HG02973 (cell line): ENCODE measurements around the gene EGFLAM.
A peak's percentile ranks its signal among the peaks of the same experiment; 100 is the strongest.

ENCODE experiments used
- ATAC-seq: cut with Tn5 transposase; IDR thresholded peaks from one replicate; pipeline ENCODE4 v1.9.1; 2021; ENCODE audit warnings: moderate library complexity; ENCODE audit not compliant: unreplicated experiment

EGFLAM gene

DNA sequence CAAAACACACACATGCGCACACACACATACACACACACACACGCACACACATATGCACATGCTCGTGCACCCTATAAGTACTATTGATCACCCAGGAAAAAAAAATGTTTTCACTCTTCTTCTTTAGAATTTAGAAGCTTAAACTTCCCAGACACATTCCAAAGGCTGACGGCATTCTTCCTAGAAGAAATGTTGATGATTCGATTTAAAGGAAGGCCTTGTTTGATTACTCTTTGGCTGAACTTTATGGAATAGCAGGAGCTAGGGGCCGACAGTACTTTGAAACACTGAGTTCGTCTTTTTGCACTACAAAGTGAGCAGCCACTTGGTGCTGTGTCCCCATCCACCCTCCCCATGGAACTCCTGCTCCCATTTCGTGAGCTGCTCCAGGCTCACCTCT lies 113.2 kb downstream of the EGFLAM start:
- no peak for ATAC-seq

DNA sequence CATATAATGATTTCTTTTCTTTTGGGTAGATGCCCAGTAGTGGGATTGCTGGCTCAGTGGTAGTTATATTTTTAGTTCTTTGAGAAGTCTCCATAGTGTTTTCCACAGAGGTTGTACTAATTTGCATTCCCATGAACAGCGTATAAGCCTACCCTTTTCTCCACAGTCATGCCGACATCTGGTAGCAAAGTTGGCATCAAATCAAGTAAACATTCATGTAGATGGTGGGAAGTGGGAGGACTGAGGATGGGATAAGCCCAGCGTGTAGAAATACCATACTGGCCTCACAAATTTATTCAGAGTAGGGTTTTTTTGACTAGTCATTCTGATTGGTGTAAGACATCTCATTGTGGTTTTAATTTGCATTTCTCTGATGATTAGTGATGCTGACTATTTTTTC lies 115.4 kb downstream of the EGFLAM start:
- ATAC-seq: no peak

DNA sequence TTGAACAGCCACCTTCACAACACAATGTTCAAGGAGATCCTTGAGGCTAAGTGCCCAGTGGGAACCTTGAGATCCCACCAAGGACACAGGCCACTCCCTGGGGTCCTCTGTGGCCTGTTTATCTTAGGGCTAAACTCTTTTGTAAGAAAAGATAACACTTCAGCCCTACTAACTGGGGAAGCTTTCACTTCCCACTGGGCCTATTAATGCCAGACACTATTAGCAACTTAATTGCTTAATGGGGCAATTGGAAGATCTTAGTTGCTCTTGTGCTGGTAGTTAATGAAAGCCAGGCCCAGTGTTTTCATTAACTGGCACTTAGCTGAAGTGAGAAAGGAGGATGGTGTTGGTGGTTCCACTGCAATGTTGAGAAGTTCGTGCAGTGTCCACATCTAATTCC lies 117.1 kb downstream of the EGFLAM start:
- ATAC-seq: no peak

DNA sequence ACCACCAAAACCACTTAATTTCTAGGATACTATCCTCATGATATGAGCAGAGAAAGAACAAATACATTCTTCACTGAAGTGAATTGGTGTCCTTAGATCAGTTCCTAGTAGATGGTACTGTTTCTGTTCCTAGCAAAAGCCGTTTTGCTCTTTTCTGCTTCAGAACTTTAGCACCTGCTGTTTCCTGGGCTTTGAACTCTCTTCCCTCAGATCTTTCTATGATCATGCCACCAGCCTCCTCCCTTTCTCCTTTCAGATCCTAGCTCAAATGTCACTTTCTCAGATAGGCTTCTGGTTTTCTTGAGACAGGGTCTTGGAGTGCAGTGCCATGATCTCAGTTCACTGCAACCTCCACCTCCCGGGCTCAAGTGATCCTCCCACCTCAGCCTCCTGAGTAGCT lies 118.0 kb downstream of the EGFLAM start:
- ATAC-seq: no peak

DNA sequence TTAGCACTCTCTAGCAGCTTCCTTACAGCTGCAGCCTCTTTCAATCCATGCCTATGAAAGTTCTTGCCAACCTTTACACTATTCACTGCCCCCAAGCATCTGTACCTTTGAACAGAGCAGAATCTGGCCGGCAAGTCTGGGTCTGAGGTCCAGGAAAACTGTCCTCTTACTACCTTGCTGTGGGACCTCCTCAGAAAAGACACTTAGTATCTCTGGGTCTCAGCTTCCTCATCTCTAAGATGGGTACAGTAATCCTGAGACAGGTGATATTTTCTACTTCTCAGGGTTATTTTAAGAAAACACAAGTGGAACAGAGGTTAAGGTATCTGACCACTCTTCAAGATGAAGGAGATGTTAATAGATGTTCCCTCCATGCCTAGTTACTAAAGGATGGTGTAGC lies 120.2 kb downstream of the EGFLAM start:
- ATAC-seq: no peak

DNA sequence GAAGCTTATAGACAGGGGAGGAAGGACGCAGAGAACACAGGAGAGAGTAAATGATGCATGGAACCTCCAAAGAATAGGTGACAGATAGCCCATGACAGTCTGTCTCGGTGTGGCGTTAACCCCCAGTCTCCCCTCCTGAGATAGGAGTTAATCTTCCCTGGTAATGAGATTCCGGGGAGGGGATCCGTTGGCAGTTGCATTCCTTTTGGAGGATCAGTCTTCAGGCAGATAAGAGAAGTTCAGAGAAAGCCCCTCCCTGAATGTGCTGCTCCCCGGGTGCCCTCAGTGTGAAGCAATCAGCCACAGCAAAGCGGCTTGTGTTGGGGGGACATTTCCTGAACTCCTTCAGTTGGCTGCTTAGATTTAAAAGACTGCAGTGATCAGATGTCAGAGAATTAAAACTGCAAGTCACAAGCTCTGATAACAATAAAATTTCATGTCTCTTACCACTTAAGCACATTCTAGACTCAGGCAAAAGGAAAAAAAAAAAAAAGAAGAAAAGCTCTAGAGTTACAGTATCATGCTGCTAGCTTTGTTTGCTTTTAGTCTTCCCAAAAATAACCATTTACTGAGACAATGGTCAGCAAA lies 121.1 kb downstream of the EGFLAM start:
- ATAC-seq: no peak

DNA sequence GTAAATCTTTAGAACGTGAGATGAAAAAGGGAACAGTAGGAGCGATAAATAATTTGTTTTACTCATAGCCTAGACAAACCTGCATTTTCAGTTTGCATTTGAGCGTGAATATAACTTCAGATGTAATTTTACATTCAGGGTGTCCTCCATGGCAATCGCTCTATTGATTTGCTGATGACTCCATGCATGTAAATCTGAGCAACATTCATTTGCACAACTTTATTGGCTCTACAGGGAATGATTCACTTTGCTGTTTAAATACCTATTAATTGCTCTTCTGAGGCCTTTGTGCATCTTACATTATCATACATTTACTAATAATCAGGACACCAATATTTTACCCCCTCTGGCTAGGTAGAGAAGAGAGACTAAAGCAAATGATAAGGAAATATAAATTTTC lies 122.2 kb downstream of the EGFLAM start:
- no peak for ATAC-seq

DNA sequence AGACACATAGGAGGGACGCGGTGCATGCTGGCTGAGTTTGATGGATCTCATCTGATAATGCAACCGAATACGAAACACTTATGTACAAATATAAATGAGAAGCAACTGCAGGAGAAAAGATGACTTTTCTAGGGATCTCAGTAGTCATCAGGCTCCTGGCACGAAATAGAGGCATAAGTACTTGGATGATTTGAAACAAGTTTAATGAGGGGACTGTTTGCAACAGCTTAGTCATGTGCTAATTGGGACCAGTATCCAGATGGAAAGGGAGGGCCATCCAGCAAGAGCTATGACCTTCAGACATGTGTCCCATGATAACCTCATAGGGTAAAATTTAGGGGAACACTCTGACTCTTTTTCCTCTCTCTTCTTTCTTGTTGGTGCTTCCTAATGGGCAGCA lies 123.0 kb downstream of the EGFLAM start:
- ATAC-seq: no peak

DNA sequence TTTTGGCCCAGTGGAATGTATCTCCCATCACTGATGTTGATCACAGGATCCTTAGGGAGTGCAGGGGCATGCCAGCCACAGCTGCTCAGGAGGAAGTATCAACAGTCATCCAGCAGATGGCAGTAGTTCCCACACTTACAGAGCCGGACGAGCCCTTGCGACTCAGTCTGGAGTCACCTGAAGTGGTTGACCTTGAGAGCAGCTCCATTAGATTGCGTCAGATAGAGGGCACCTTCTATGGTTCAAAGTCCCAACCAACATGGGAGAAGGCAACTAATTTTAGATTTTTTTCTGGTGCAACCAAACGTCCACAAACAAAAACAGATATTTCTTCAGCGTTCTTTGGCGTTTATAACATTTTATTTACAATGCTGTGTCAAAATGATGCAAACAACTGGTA lies 124.5 kb downstream of the EGFLAM start:
- ATAC-seq: peak; percentile 97

DNA sequence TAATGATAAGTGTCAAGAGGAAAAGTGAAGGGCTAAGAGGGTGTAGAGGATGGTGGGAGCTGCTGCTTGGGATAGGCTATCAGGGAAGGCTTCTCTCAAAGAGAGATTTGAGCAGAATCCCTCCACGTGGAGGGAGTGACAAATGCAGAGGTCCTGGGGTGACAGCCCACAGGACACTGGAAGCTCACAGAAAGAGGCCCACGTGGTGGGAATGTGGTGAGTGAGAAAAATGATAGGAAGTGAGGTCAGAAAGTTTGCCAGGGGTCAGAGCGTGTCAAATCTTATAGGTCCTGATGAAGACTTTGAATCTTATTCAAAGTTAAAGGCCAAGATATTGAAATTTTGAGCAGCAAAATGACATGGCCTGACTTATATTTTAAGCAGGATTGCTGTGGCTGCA lies 125.3 kb downstream of the EGFLAM start:
- ATAC-seq: no peak

DNA sequence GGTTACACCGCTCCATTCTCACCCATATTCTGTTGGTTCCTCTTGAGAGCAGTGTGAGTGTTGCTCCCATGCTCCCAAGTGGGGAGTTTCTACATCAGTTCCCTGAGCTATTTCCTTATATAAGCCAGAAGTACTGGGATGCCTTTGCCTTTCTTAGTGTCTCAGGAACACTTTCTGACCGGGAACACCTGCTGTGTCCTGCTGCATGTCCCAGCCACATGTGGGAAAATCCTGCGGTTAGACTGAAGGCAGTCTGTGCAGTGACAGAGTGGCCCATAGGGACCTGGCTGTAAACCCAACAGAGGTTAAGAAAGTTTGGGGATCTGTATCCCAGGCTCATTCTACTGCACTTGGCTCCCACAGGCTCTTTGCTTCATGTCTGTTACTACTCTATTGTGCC lies 126.0 kb downstream of the EGFLAM start:
- no peak for ATAC-seq

DNA sequence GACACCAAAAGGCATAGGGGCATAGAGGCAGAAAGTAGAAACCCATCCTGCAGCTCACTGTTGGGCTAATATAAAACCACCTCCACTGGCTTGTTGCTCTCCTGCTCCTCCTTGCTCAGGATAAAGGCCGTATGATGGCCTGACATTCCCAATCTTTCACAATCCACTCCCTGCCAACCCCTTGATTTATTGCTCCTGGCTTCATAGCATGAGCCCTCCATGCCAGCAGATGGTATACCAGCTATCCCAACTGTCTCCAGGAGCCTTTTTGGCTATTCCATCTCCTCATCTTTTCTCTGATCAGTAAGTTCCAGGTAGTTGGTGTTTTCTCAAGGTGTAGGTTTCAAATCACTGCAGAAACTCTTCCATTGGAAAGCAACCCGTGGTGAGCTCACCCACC lies 128.8 kb downstream of the EGFLAM start:
- no peak for ATAC-seq

DNA sequence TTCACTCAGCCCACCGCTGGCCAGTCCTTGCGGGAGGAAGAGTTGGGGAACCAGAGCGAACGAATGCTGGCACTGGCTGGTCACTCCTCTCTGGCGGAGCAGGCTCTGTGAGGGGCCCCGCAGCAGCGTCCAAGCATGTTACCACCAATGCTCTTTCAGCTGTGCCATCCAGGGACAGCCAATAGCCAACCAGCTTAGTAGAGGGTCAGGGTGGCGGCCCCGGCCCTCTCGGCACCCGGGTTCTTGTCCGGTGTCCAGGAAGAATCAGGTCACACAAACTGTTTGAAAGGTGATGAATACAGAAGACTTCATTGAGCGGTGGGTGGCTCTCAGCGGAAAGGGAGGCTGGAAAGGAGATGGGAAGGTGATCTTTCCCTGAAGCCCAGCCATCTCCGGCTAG lies 135.3 kb downstream of the EGFLAM start:
- ATAC-seq: no peak

DNA sequence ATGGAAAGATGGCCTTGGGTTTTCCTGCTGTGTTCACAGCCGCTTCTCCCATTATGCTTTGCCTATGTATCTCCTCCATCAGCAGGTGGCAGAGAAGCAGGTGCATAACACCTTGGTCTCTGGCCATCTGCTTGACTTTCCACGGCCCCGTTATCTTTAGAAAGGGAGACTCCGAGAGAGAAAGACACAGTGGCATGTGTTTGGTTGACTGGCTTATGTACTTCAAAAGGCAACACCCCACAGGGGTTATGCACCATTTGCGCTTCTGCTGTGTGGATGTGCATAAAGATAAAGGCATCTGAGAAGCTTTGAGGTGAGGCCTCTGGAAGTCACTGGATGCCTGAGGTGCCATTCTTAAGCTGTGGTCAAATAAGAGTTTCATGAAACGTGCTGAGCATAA lies 138.4 kb downstream of the EGFLAM start:
- no peak for ATAC-seq

DNA sequence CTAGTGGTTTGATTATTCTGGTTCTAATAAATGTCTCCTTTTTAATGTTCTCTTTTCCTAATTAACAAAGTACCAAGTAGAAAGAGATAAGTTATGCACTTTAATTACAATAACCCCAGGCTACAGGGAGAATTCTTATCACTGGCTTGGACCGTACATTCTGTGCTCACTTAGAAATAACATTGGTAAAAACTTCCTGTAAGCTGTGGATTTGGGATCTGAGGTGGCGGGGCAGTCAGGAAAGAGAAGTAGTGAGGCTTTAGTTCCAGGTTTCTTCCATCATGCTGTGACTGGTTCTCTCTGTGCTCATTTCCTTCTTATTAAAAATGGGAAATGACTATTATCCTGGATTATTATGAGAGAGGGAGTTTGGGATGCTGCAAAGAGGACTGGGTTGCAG lies 142.0 kb downstream of the EGFLAM start:
- no peak for ATAC-seq

DNA sequence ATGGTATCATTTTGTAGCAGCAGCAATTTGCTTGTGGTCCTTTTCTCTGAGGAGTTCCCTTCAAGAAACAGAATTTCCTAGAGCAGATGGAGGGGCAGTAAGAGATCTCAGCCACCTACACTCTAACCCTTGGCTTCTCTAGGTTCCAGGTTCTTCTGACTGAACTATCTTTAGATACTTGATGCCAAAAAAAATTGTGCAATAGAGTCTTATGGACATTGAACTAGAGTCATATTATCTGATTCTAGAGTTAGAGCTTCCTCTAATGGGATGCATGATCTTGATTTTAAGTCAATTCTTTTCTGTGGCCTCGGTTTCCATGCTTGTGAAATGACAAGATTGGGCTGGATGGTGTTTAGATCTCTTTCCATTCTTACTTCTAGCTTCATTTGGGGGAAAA lies 142.8 kb downstream of the EGFLAM start:
- ATAC-seq: no peak

DNA sequence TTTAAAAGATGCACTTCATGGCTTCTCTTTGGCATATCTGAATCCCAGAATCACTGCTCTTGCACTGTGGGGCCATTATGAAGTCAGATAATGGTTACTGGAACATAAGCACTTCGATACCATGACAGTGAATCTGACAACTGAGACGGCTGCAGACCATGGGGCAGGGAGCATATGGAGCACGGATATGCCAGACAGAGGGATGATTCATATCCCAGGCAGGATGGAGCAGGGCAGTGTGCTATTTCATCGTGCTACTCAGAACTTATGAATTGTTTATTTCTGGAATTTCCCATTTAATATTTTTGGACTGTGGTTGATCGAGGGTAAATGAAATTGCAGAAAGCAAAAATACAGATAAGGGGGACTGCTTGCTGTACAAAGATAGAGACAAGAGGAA lies 145.0 kb downstream of the EGFLAM start:
- no peak for ATAC-seq

DNA sequence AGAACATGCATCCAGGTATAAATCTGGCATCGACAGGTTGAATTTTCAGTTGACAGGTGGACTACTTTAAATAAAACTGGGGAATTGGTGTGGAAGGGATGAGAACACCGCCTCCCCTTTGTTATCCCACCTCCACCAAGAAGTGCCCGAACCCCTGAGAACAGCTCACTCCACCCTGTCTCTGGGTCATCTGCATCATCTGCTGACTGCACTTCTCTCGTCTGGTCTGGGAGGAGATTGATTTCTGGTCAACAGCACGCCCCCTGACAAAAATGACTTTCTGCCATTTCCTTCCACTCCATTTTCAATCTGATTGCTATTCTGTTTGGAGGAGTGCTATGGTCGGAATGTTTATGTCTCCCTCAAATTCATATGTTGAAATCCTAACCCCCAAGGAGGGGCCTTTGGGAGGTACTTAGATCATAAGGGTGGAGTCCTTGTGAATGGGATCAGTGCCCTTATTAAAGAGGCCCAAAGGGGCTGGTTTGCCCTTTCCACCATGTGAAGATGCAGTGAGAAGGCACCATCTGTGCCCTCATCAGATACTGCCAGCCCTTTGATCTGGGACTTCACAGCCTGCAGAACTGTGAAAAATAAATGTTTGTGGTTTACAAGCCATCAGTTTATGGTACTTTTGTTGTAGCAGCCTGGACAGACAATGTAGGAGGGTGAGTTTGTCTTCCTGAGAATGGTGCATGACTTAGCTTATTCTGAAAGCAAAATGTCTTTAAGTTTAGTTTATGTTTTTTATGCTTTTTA lies 145.7 kb downstream of the EGFLAM start:
- ATAC-seq: no peak

DNA sequence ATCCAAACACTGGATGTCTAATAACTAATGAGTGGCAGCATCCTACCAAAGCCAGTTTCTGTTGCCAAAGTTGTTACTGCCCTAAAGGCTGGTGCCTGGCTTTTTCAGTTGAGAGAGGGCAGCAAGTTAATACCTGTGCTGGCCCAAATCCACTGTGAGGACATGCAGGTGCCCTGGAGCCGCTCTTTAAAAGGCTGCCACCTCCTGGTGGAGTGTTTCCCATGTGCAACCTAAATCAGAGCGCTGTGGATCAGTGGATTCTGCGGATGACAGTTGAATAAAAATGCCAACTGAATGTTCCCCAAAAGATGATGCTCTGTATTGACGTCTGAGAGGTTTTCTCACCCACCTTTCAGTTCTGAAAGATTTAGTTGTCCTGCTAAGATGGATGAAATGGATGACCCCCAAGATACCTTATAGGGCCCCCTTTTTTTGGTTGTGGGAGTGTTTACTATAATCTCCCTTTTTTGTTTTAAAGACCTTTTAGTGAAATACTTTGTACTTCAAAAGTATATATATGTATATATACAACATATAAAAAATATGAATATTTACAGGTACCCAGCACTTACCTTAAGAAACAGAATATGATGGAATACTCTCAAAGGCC lies 146.4 kb downstream of the EGFLAM start:
- no peak for ATAC-seq

DNA sequence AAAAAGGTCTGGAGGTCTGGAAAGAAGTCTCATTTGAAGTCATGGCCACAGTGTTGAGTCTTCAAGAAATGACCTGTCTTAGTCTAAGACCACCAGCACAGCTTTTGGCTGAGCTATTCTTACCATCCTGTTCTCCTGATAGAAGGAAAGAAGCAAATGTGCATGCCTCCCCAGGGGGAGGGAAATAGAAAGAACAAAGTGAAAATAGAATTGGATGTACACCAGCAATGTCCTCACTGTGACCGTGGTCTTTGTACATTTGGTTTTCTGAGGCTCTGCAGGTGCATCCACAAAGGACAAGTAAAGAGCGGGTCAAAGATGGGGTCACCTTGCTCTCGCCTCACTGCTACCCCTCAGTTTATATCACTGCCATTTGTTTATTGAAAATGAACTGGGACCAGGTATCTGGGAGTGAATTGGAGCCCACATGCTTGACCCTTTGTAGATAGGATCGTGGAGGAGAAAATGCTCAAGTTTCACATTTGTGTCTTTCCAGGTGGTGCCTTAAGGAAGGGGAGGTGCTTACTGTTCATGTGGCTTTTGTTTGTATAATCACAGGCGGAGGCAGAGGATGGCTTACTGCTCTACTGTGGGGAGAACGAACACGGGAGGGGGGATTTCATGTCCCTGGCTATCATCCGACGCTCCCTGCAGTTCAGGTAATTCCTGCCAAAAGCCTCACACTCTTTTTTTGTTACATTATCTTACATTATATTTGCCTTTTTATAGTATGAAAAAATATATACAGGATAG lies 150.3 kb downstream of the EGFLAM start:
- ATAC-seq: no peak

DNA sequence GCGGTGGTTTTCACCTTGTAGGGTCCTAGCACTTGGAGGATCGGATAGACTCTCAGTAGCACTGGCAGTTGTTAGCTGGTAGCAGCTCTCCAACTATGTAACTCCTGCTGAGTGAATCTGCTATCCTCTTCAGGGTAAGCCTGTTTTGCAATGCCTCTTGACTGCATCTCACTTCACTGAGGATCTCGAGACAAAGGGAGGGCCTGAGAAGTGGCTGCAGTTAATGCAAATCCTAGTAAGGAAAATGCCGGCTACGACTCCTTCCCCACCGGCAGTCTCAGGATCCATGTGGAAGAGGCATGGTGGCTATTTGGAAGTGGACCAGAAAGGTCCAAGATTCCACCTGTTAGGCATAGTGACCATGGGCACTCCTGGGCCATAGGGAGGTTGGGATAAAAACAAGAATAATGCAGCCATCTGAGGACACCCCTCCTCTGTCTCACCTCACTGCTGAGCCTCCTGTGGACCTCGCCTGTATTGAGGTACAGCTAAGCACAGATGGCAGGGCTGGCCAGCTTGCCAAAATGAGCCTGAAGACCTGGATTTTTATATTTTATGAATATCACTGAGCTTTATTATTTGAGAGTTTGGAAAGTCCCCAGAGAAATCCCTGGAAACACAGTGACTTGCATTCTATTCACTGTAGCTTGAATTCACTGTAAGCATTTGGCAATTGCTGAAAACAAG lies 152.1 kb downstream of the EGFLAM start:
- no peak for ATAC-seq
